Epithelial cell of esophagus (primary cell): ENCODE results near the gene IL9R.
"Not testable (repeated sequence)": the region's sequence is repeated elsewhere in the genome, so short reads cannot be mapped to it uniquely, and the experiment has no call there.

Experiments used
- DNase-seq: peaks from one replicate; pipeline ENCODE4 v3.0.0; 2010; ENCODE audit warnings: low read depth
- H3K4me3 ChIP-seq: 2 replicates; pipeline ENCODE4 v1.5.1; 2011; ENCODE audit warnings: mild to moderate bottlenecking, low read length, control low read depth
- CTCF ChIP-seq: IDR thresholded peaks from 2 replicates; pipeline ENCODE4 v1.5.1; 2011; ENCODE audit warnings: low read depth, mild to moderate bottlenecking, low read length, control low read depth, inconsistent platforms; ENCODE audit not compliant: insufficient read depth; ENCODE audit errors: missing control alignments

The IL9R gene

GRCh38 chrX:156003486-156004185 is 6.1 kb downstream of the IL9R start:
- no peak for TF ChIP-seq CTCF
- DNase-seq = peak; percentile 26
- no peak overlapping the region for H3K4me3 ChIP-seq

DNA sequence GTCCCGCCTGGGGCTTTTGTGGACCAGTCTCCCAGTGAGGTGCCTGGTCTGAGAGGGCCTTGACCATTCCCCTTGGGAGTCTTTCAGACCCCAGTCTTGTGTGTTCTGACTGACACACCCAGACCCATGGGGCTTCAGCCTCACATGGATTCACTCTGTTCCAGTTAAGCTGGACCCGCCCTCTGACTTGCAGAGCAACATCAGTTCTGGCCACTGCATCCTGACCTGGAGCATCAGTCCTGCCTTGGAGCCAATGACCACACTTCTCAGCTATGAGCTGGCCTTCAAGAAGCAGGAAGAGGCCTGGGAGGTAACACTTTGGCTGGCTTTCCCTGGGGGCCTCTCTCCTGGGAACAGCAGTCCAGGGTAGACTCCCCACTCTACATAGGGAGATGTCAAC is 6.8 kb downstream of the IL9R start:
- peak; percentile 8 for DNase-seq
- H3K4me3 ChIP-seq = no peak overlapping the region
- TF ChIP-seq CTCF = no peak

DNA sequence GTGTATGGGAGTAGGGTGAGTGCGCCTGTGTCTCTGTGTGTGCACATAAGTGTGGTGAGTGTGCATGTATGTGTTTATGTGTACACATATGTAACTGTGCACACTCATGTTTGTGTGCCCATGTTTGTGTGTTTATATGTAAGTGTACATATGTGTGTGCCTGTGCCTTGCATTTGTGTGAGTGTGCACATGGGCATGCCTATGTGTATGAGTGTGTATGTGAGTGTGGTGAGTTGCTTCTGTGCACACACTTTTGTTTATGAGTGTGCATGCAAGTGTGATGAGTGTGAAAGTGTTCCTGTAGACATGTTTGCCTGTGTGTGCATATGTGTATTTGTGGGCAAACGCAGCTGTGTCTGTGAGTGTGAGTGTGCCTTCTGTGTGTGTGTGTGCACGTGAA is 7.2 kb downstream of the IL9R start:
- no peak overlapping the region for H3K4me3 ChIP-seq
- TF ChIP-seq CTCF = no peak

DNA sequence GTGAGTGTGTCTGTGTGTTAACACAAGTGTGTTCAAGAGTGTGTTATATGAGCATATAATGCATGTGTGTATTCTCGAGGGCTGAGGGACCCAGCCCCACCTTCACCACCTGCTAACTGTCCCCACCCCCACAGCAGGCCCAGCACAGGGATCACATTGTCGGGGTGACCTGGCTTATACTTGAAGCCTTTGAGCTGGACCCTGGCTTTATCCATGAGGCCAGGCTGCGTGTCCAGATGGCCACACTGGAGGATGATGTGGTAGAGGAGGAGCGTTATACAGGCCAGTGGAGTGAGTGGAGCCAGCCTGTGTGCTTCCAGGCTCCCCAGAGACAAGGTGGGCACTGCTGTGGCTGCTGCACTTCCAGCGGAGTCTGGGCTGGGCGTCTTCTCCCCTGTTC is 7.6 kb downstream of the IL9R start:
- H3K4me3 ChIP-seq = no peak overlapping the region
- no peak for DNase-seq

More for the DNA sequence above, 7.2 kb downstream of the IL9R start:
- DNase-seq = no peak

DNA sequence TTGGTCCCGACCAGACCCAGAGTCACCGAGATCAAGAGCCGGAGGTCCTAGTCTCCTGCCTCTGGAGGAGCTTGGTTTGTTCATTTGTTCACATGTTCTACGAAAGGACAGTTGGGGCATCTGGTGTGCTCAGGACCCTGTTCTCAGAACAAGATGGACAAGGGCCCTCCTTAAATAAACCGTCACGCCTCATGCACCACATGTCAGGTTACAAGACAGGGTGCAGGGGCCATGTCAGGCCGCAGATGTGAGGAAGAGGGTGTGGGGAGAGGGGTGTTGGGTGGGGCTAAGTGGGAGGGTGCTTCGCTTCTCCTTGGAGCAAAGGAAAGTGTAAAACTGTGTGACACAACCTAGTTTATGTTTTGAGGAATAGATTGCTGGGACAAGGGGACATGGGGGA is 9.0 kb downstream of the IL9R start:
- not testable (repeated sequence) for H3K4me3 ChIP-seq, DNase-seq

More for the DNA sequence above, 7.6 kb downstream of the IL9R start:
- TF ChIP-seq CTCF = no peak

DNA sequence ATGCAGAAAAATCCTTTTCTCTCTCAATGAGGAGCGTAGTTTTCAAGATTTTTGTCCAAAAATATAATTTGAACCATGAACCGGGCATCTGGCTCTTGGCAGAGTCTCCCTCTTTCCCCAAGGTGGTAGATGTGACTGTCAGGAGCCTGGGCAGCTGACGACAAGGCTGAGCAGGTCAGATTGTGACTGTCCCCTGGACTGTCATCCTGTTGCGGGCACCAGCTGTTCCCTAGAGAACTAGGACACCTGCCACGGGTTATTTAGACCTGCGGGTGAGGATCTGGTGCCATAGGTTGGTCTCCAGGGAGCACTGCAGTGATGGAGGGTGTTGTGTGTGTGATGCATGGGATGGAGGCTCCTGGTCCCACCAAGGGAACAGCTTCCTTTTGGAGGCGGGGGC is 10.9 kb downstream of the IL9R start:
- not testable (repeated sequence) for H3K4me3 ChIP-seq, DNase-seq

DNA sequence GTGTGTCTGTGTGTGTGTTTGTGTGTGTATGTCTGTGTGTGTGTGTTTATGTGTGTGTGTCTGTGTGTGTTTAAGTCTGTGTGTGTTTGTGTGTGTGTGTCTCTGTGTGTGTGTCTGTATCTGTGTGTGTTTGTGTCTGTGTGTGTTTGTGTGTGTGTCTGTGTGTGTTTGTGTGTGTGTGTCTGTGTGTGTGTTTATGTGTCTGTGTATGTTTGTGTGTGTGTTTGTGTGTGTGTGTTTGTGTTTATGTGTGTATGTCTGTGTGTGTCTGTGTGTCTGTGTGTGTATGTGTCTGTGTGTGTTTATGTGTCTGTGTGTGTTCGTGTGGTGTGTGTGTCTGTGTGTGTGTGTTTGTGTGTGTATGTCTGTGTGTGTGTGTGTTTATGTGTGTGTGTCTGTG is 11.4 kb downstream of the IL9R start:
- TF ChIP-seq CTCF = no peak
- H3K4me3 ChIP-seq = no peak overlapping the region
- no peak for DNase-seq

- not testable (repeated sequence) for DNase-seq, H3K4me3 ChIP-seq
These were observed 12.2 kb downstream of the IL9R start for GRCh38 chrX:156009691-156010090.

DNA sequence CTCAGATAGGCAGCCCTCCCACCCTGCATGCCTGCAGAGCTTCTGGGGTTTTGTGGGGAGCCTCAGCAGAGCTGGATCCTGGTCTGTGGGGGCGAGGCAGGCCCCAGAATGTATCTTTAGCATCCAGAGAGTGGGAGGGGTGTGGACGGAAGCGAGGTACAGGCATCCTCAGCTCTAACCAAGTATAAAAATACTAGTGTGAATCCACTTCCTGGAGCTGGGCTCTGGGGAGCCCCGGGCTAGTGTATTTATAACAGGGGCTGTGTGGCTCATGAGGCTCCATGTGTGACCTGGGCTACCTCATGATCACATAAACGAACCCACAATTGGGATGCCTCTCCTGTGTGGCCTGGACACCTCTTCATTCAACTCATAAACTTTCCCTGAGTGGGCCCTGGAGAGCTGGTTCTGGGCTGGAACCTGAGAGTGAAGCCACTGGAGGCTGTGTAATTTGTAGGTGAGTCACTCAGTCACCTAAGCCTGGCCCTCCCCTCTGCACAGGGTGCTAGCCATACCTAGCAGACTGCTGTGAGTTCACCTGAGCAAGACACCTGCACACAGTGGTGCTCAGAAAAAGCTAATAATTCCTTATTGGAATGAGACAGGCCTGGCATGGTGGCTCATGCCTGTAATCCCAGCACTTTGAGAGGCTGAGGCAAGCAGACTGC is 15.9 kb downstream of the IL9R start:
- DNase-seq, H3K4me3 ChIP-seq: not testable (repeated sequence)

DNA sequence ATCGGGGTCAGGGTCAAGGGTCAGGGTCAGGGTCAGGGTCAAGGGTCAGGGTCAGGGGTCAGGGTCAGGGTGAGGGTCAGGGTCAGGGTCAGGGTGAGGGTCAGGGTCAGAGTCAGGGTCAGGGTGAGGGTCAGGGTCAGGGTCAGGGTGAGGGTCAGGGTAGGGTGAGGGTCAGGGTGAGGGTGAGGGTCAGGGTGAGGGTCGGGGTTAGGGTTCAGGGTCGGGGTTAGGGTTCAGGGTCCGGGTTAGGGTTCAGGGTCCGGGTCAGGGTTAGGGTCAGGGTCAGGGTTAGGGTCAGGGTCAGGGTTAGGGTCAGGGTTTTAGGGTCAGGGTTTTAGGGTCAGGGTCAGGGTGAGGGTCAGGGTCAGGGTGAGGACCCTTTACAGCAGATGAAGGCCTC is 22.4 kb downstream of the IL9R start:
- not testable (repeated sequence) for DNase-seq, H3K4me3 ChIP-seq

DNA sequence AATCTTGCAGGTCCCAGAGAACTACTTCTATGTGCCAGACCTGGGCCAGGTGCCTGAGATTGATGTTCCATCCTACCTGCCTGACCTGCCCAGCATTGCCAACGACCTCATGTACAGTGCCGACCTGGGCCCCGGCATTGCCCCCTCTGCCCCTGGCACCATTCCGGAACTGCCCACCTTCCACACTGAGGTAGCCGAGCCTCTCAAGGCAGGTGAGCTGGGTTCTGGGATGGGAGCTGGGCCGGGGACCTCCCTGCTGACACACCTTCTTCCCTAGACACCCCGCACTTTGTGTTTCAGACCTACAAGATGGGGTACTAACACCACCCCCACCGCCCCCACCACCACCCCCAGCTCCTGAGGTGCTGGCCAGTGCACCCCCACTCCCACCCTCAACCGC is 25.5 kb downstream of the IL9R start:
- H3K4me3 ChIP-seq, DNase-seq: not testable (repeated sequence)

DNA sequence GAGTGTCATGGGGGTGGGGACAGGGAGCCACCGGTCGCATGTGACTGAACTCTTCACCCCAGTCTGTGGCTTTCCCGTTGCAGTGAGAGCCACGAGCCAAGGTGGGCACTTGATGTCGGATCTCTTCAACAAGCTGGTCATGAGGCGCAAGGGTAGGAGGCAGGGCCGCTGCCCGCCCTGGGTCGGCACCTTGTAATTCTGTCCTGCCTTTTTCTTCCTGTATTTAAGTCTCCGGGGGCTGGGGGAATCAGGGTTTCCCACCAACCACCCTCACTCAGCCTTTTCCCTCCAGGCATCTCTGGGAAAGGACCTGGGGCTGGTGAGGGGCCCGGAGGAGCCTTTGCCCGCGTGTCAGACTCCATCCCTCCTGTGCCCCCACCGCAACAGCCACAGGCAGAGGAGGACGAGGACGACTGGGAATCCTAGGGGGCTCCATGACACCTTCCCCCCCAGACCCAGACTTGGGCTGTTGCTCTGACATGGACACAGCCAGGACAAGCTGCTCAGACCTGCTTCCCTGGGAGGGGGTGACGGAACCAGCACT is 27.5 kb downstream of the IL9R start:
- DNase-seq, H3K4me3 ChIP-seq: not testable (repeated sequence)

GRCh38 chrX:156028653-156029237 is 31.2 kb downstream of the IL9R start:
- H3K4me3 ChIP-seq, DNase-seq: not testable (repeated sequence)
